Activated naive CD4-positive, alpha-beta T cell treated with anti-CD3 and anti-CD28 coated beads, Interleukin-2, amount 10 ng/mL, durations not matched to agents 7 days and 5 days (primary cell): ENCODE measurements around the gene KLHDC9.

Experiments used
- CTCF ChIA-PET: fragments of 350-600 bp; sonication (Branson Sonifier 250); formaldehyde crosslinking; loops from one replicate; lab custom pipeline; 2021; ENCODE audit warnings: antibody characterized with exemption; lab: Charles Lee
- DNase-seq: peaks from one replicate; pipeline ENCODE4 v3.0.0-alpha.2; 2020
- H3K27ac Mint-ChIP-seq: one replicate; pipeline ENCODE4 v1.8.0; 2021; ENCODE audit warnings: mild to moderate bottlenecking, moderate library complexity, mixed read lengths
- H3K27me3 Mint-ChIP-seq: one replicate; pipeline ENCODE4 v1.8.0; 2021; ENCODE audit warnings: mild to moderate bottlenecking, mixed read lengths
- H3K36me3 Mint-ChIP-seq: one replicate; pipeline ENCODE4 v1.8.0; 2021; ENCODE audit warnings: mixed read lengths
- H3K4me1 Mint-ChIP-seq: one replicate; pipeline ENCODE4 v1.8.0; 2021; ENCODE audit warnings: mixed read lengths
- H3K4me3 Mint-ChIP-seq: one replicate; pipeline ENCODE4 v1.8.0; 2021; ENCODE audit warnings: mild to moderate bottlenecking, moderate library complexity, mixed read lengths
- H3K9me3 Mint-ChIP-seq: one replicate; pipeline ENCODE4 v1.8.0; 2021; ENCODE audit warnings: mixed read lengths

The KLHDC9 gene

DNA sequence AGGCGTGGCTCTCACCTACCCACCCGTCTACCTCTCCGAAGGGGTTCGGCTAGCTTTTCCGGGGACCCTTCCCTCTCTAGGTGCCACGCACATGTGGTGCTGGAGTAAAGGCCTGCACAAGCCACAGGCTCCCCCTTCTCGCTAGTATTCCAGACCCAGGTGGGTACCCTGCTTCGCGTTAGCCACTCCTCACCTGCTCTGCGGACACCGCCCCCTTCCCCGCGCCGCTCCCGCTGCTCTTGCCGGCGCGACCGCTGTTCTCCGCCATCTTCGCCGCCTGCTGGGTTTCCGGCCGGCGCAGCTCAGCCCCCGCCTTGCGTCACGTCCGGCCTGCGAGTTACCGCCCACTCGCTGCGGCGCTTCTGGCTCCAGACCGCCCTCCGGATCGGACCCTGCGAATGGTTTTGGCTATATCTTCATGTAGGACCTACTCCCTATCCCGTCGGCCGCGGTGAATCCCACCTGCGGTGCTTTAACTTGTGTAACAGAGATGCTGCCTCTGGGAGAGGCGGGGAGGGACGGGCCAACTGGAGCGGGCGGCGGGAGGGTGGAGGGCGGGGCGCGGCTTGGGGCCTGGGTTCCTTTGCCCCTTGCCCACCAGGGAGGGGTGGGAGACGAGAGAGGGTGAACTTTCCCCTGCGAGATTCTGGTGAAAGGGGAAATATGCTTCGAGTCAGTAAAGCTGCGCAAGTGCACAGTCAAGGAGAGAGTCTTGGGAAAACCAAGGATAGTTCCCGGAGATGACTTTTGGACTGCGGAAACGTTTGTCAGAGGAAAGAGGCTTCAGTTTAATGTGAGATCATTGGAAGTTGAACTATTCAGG is 19.8 kb downstream of the KLHDC9 start, which contains the start of the genes NIT1 and PFDN2:
Gene NIT1, plus strand, starts transcription at position 347 of the 823 bp plus-strand sequence. Its CDS starts 72 bp downstream, at position 419.
Gene PFDN2, minus strand, starts transcription at position 279 of the 823 bp plus-strand sequence. Its CDS starts 11 bp downstream, at position 268.
- Mint-ChIP-seq H3K4me3 (peak within 1 kb of the TSS; percentile 89), H3K36me3 (peaks cover 49% of the 10 kb centered on the region), H3K9me3 (no peaks in the 10 kb centered on the region), H3K4me1 (peaks cover 70% of the 10 kb centered on the region), H3K27ac (peak within 1 kb of the TSS; percentile 97), H3K27me3 (no peaks in the 10 kb centered on the region)
- peak; percentile 92 for DNase-seq
- CTCF ChIA-PET, result interaction anchor here (0.8 to 1.5 kb wide), 7 partner anchors 15 to 48 kb away, joined by 3 to 4 read pairs (median 3); partner anchors contain the start of genes DEDD and KLHDC9

DNA sequence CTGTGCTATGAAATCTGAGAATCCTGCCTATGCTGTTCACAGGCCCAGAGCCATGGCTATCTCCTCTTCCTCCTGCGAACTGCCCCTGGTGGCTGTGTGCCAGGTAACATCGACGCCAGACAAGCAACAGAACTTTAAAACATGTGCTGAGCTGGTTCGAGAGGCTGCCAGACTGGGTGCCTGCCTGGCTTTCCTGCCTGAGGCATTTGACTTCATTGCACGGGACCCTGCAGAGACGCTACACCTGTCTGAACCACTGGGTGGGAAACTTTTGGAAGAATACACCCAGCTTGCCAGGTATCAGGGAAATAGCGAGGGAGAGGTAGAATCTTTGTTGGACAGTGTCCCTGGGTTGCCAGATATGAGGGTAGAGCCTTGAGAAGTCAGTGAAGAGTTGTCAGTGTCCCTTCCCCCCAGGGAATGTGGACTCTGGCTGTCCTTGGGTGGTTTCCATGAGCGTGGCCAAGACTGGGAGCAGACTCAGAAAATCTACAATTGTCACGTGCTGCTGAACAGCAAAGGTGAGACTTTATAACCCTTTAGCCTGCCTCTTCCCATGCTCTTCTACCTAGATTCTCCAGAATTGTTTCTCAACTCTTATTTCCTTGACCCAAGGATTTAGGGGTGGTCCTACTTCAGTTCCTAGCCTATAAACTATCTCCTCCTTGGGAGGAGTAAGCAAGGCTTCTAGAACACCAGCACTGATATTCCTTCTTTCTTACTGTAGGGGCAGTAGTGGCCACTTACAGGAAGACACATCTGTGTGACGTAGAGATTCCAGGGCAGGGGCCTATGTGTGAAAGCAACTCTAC is 21.1 kb downstream of the KLHDC9 start:
- Mint-ChIP-seq H3K4me3 (peak overlapping the region; percentile 89), H3K27ac (peak overlapping the region; percentile 97), H3K9me3 (no peaks in the 10 kb centered on the region), H3K36me3 (peaks cover 50% of the 10 kb centered on the region), H3K4me1 (peaks cover 57% of the 10 kb centered on the region), H3K27me3 (no peaks in the 10 kb centered on the region)
- CTCF ChIA-PET, result interaction anchor here (0.9 to 1.0 kb wide), 4 partner anchors 8 to 22 kb away, joined by 3 to 4 read pairs (median 4); partner anchors contain the start of gene DEDD
- DNase-seq, result peak; percentile 73

DNA sequence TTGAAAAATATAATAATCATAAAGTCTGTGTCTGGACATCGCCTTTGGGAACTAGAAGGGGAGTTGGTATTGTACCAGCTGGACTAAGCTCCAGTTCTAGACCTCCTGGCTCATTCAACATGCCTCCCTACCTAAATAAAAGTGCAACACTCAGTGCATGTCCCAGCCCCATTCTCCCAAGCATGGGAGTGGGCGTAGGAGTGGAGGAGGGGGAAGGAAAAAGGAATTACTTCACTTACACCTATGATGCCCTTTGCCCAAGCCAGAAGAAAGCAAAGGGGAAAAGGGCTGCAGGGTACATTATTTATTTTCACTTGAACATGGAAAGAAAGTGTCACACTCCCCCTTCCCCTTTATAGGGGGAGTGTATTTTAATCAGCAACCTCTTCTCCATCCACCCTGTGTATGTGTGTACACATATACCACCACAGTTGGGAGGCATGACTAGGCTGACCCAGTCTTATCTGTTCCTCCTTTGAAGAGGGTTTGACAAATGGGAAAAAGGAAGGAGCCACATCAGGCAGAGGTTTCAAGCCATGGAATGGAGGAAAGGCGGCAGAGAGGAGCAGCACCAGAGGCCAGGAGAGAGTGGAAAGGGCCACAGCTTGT is 23.0 kb downstream of the KLHDC9 start:
- H3K4me1 Mint-ChIP-seq, result peaks cover 48% of the 10 kb centered on the region
- H3K27ac Mint-ChIP-seq, result peak overlapping the region; percentile 75
- H3K36me3 Mint-ChIP-seq, result peaks cover 54% of the 10 kb centered on the region
- H3K4me3 Mint-ChIP-seq, result no peak overlapping the region
- H3K27me3 Mint-ChIP-seq, result no peaks in the 10 kb centered on the region
- H3K9me3 Mint-ChIP-seq, result no peaks in the 10 kb centered on the region
- DNase-seq, result no peak
- CTCF ChIA-PET, result interaction anchor here (1.6 kb wide), 2 partner anchors 20 to 45 kb away, joined by 4 read pairs; partner anchors contain the start of gene PPOX

DNA sequence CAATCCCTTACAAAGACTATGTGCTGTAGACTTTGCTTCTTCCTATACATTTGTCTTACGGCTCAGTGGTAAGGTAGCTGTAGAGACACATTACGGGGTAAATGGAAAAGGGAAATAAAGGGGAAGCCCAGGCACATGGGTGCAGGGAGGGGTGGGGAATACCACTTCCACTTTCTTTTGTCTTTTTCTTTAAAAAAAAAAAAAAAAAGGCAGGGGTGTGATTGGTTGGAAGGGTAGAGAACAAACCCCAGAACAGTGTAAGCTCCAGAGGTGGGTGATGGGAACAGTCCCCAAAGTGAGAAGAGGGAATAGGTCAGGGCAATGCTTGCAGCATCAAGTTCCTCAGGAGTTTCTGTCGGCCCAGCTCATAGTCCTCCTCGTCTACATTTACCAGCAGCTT is 23.7 kb downstream of the KLHDC9 start:
- no peaks in the 10 kb centered on the region for H3K9me3 Mint-ChIP-seq
- peaks cover 54% of the 10 kb centered on the region for H3K36me3 Mint-ChIP-seq
- H3K27me3 Mint-ChIP-seq, result no peaks in the 10 kb centered on the region
- no peak overlapping the region for H3K4me3 Mint-ChIP-seq
- CTCF ChIA-PET, result interaction anchor here (0.7 to 1.6 kb wide), 3 partner anchors 17 to 44 kb away, joined by 3 to 4 read pairs (median 4); partner anchors contain the start of gene PPOX
- no peak for DNase-seq
- peaks cover 45% of the 10 kb centered on the region for H3K4me1 Mint-ChIP-seq
- H3K27ac Mint-ChIP-seq, result no peak overlapping the region

DNA sequence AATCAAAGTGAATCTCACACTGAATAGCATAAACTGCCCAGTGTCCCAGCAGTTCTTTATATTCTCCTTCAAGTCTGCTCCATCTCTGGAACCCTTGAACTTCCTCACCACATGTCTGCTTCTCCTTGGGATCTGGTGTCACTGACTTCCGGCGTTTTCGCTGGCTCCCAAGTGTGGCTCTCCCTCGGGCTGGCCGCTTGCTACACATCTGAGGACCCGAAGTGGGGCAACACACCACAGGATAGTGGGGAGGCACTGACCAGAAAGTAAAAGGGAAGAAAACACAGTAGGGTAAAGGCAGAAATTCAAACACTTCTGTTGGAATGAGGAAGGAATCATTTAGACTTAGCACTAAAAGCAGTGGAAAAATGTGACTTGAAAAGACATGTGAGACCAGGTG is 24.8 kb downstream of the KLHDC9 start:
- no peak for DNase-seq
- H3K4me3 Mint-ChIP-seq, result no peak overlapping the region
- peaks cover 65% of the 10 kb centered on the region for H3K36me3 Mint-ChIP-seq
- no peak overlapping the region for H3K27ac Mint-ChIP-seq
- no peaks in the 10 kb centered on the region for H3K27me3 Mint-ChIP-seq
- H3K9me3 Mint-ChIP-seq, result no peaks in the 10 kb centered on the region
- CTCF ChIA-PET, result interaction anchor here (1.6 kb wide), 1 partner anchor 18 kb away, joined by 4 read pairs; no protein-coding TSS in a partner anchor
- peaks cover 50% of the 10 kb centered on the region for H3K4me1 Mint-ChIP-seq

DNA sequence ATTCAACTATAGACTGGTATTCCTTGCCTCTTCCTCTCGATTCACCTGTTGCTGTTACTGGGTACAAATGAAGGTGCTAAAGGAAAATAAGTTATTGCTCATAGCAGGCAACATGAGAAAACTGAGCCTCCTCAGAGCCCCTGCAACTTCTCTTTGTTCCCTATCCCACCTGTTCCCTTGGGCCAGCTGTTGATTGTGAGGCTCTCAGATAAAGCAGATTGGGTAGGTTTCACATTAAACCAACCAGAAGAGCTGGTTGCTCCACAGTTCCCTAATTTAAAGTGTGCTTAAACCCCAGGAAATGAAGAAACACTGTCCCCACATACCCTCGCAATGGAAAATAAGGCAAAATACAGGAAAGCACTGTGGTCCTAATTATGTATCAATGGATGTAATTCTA is 29.5 kb downstream of the KLHDC9 start:
- no peak for DNase-seq
- Mint-ChIP-seq H3K36me3 (peaks cover 60% of the 10 kb centered on the region), H3K4me1 (peaks cover 59% of the 10 kb centered on the region), H3K27ac (no peak overlapping the region), H3K4me3 (no peak overlapping the region), H3K9me3 (no peaks in the 10 kb centered on the region), H3K27me3 (no peaks in the 10 kb centered on the region)
- CTCF ChIA-PET, result interaction anchor here (1.1 to 1.4 kb wide), 2 partner anchors 9 to 13 kb away, joined by 4 read pairs; no protein-coding TSS in a partner anchor

DNA sequence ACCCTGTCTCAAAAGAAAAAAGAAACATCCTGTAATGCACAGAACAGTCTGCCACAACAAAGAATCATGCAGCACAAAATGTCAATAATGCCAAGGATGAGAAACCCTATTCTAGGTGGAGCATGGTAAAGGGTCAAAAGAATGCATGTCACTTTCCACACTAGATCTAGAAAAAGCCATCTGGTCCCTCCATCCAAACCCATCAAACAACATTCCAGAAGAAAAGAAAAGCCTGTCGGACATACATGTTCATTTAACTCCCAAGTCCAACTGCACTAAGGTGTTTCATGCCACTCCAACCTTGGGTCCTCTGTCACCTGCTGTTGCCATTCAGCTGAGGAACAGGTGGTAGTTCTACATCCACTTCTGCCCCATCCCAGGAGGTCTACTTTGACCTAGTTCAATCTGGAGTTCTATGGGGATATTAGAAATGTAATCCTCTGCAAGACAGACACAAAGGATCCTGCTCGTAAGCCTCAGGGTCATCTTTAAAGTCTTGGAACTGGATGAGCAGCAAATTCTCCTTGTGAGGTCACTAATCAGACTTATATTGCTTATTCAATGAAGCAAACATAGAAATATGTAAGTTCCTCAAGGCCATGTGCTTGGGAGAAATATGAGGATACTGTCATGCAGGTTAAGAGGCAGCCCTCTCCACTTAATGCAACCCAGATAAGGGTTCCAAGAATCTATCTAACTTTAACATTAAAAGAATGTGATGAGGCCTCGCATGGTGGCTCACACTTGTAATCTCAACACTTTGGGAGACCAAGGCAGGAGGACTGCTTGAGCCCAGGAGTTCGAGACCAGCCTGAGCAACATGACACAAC is 30.6 kb downstream of the KLHDC9 start:
- no peak for DNase-seq
- Mint-ChIP-seq H3K27ac (peak overlapping the region; percentile 31), H3K9me3 (no peaks in the 10 kb centered on the region), H3K4me1 (peaks cover 59% of the 10 kb centered on the region), H3K4me3 (no peak overlapping the region), H3K27me3 (no peaks in the 10 kb centered on the region), H3K36me3 (peaks cover 51% of the 10 kb centered on the region)
- CTCF ChIA-PET, result interaction anchor here (1.1 kb wide), 1 partner anchor 10 kb away, joined by 3 read pairs; no protein-coding TSS in a partner anchor

DNA sequence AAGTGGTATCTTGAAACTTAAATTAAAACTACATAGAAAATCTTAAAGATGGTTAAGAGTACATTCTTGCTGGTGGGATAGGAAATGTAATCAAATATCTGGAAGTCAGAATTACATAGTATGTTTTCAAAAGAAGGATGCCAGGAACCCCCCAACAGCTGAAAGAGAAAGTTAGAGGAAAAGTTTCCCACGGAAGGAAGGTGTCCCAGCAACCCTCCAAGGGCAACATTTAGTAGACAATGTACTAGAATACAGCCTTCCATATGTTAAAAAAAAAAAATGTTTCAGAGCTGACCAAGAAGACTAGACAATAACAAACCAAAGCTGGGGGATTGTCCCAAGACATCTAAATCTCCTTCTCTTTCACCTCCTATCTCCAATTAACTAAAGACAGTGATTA is 32.1 kb downstream of the KLHDC9 start:
- Mint-ChIP-seq H3K4me1 (peaks cover 62% of the 10 kb centered on the region), H3K27ac (peak overlapping the region; percentile 24)

DNA sequence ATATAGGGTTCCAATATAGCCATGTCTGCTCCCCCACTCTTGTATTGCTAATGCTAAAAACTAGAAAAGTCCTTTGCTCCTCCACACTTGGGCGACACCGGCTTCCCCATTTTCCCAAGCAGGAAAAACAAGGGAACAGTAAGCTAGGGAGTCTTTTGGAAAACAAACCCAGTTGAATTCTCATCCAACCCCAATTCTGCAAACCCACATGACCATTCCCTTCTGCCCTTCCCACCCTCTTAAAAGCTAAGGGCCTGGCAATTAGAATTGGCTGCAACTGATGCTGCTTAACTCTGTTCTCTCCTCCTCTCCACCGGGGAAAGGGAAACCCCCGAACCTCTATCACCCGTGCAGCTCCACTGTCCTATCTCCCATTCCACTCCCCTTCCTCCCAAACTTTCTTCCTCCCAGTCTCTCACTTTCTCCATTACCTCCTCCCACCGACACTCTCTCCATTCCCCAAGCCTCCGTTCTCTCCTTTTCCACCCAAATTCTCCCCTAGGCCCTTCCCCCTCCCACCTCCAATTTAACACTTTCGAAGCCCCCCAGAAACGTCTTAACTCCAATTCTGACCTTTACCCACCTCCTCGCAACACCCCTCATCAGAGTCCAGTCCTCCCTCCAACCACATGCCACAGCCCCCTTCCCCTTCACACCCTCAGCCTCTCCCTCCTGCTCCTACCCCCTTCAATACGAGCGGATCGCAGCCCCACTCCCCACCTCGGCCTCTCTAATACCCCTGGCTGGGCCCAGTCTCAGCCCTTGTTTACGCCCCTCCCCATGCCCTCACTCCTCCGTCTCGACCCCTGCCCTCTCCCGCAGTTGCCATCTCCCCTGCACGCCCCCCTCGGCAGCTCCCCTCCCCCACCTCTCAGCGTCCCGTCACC is 33.6 kb downstream of the KLHDC9 start:
- Mint-ChIP-seq H3K36me3 (peaks cover 37% of the 10 kb centered on the region), H3K4me1 (peaks cover 59% of the 10 kb centered on the region), H3K9me3 (no peaks in the 10 kb centered on the region), H3K27ac (peak overlapping the region; percentile 86), H3K4me3 (no peak overlapping the region), H3K27me3 (no peaks in the 10 kb centered on the region)
- DNase-seq, result no peak
- CTCF ChIA-PET, result interaction anchor here (0.8 to 1.4 kb wide), 5 partner anchors 14 to 134 kb away, joined by 3 to 4 read pairs (median 4); partner anchors contain the start of genes ARHGAP30, NIT1 and PFDN2

More for the DNA sequence above, 32.1 kb downstream of the KLHDC9 start:
- CTCF ChIA-PET, result interaction anchor here (0.6 kb wide), 1 partner anchor 53 kb away, joined by 4 read pairs; no protein-coding TSS in a partner anchor
- Mint-ChIP-seq H3K27me3 (no peaks in the 10 kb centered on the region), H3K9me3 (no peaks in the 10 kb centered on the region), H3K4me3 (peak overlapping the region; percentile 25), H3K36me3 (peaks cover 47% of the 10 kb centered on the region)
- no peak for DNase-seq

DNA sequence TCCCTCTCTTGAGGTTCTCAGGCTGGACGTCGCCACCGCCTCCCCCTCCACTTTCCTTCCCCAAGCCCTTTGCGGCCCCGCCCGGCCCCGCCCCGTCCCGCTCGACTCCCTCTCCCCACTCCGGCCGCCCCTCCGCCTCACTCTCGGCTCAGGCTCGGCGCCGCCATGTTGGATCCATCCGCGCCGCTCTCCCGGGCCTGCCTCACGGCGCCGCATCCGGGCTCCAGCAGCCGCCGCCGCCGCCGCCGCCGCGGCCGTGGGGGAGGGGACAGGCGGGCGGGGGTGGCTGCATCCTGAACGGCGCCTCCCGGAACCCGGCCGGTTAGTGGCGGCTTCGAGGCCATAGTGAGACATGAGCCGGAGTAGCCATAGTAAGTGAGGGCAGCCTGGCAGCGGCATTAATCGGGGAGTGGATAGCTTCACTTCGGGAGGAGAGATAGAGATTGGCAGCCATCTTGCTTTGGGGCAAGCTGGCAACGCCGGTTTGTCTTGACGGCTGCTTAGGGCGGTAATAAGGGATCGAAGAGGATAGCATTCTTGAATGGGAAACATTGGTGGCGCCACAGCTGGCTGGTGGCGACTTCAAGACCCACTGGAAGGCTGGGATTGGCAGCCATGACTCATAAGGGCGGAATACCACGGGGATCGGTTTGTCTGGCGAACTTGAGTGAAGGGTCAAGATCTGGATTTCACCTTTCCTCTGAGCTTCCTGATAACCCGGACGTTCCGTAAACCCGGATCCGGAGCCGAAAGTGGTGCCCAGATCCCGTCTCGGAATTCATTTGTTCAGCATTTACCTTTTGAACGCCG is 34.5 kb downstream of the KLHDC9 start, which contains the start of gene DEDD:
Gene DEDD, minus strand, starts transcription at position 258 of the 810 bp plus-strand sequence. CDS start 8,205 bp downstream, outside the sequence.
- H3K4me1 Mint-ChIP-seq, result peaks cover 51% of the 10 kb centered on the region
- H3K27me3 Mint-ChIP-seq, result no peaks in the 10 kb centered on the region
- H3K9me3 Mint-ChIP-seq, result no peaks in the 10 kb centered on the region
- peak within 1 kb of the TSS; percentile 86 for H3K27ac Mint-ChIP-seq
- peak; percentile 94 for DNase-seq
- H3K36me3 Mint-ChIP-seq, result peaks cover 29% of the 10 kb centered on the region
- H3K4me3 Mint-ChIP-seq, result no peak within 1 kb of the TSS
- CTCF ChIA-PET, result interaction anchor here (0.7 to 1.6 kb wide), 9 partner anchors 14 to 137 kb away, joined by 3 to 4 read pairs (median 3); partner anchors contain the start of genes ARHGAP30, NIT1 and PFDN2

DNA sequence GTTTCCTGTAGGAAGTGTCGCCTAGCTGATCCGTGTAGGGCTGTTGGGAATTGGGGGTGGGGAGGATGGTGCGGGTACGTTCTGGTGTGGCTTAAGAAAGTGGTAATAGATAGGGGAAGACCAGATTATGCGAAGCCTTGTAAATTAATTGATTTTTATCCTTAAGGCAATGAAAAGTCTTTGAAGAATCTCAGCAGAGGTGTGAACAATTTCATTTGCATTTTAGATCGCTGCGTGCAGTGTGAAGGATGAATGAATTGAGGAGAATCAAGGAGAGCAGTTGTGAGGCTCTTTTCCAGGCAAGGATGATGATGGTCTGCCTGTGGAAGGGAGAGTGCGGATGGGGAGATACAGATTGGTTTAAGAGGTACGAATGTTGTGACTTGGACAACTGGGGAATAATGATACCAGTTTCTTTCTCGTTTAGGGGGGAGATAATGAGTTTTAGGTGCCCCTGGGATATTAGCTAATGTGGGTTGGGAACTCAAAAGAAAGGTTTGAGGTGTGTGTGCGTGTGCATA is 35.1 kb downstream of the KLHDC9 start:
- no peak for DNase-seq
- Mint-ChIP-seq H3K27me3 (no peaks in the 10 kb centered on the region), H3K4me1 (peaks cover 45% of the 10 kb centered on the region), H3K4me3 (no peak overlapping the region), H3K36me3 (peaks cover 22% of the 10 kb centered on the region), H3K9me3 (no peaks in the 10 kb centered on the region), H3K27ac (no peak overlapping the region)
- CTCF ChIA-PET, result interaction anchor here (0.7 to 1.6 kb wide), 7 partner anchors 14 to 138 kb away, joined by 3 to 4 read pairs (median 3); partner anchors contain the start of genes ARHGAP30, NIT1 and PFDN2
